MM.1S (cell line): ENCODE measurements around the gene NPC1.

Source experiments
- DNase-seq: peaks from one replicate; pipeline ENCODE4 v3.0.0-alpha.2; 2015
- H2AFZ ChIP-seq: fragments of 300-600 bp; sonication (generic); 2 replicates; pipeline ENCODE4 v1.6.0; 2016; ENCODE audit warnings: antibody characterized with exemption, low read length
- H3F3A ChIP-seq: fragments of 300-600 bp; sonication (generic); 2 replicates; pipeline ENCODE4 v1.6.1; 2016; ENCODE audit warnings: mild to moderate bottlenecking, antibody characterized with exemption, low read length, moderate library complexity, mixed read lengths; ENCODE audit not compliant: insufficient read depth
- H3K27ac ChIP-seq: fragments of 300-600 bp; sonication (generic); 2 replicates; pipeline ENCODE4 v1.5.1; 2016; ENCODE audit warnings: mild to moderate bottlenecking, low read length
- H3K27me3 ChIP-seq: fragments of 300-600 bp; sonication (generic); replicated peaks from 2 replicates; pipeline ENCODE4 v1.6.0; 2016; ENCODE audit warnings: low read length; ENCODE audit not compliant: insufficient read depth
- H3K36me3 ChIP-seq: fragments of 300-600 bp; sonication (generic); replicated peaks from 2 replicates; pipeline ENCODE4 v1.6.1; 2016; ENCODE audit warnings: mild to moderate bottlenecking, low read length, mixed read lengths; ENCODE audit not compliant: insufficient read depth
- H3K4me1 ChIP-seq: fragments of 300-600 bp; sonication (generic); 2 replicates; pipeline ENCODE4 v1.6.1; 2016; ENCODE audit warnings: low read length, mixed read lengths
- H3K4me2 ChIP-seq: fragments of 300-600 bp; sonication (generic); 2 replicates; pipeline ENCODE4 v1.6.0; 2016; ENCODE audit warnings: low read depth, low read length
- H3K4me3 ChIP-seq: fragments of 300-600 bp; sonication (generic); 2 replicates; pipeline ENCODE4 v1.5.1; 2016; ENCODE audit warnings: low read length, mixed read lengths
- H3K79me2 ChIP-seq: fragments of 300-600 bp; sonication (generic); 2 replicates; pipeline ENCODE4 v1.6.1; 2016; ENCODE audit warnings: mixed run types, low read length, mixed read lengths
- H3K9ac ChIP-seq: fragments of 300-600 bp; sonication (generic); 2 replicates; pipeline ENCODE4 v1.6.1; 2016; ENCODE audit warnings: low read length, mixed read lengths
- H3K9me2 ChIP-seq: fragments of 300-600 bp; sonication (generic); replicated peaks from 2 replicates; pipeline ENCODE4 v1.6.1; 2016; ENCODE audit warnings: mild to moderate bottlenecking, low read length, mixed read lengths; ENCODE audit not compliant: insufficient read depth
- H3K9me3 ChIP-seq: fragments of 300-600 bp; sonication (generic); replicated peaks from 2 replicates; pipeline ENCODE4 v1.6.1; 2016; ENCODE audit warnings: mild to moderate bottlenecking, low read length, mixed read lengths; ENCODE audit not compliant: insufficient read depth
- H4K20me1 ChIP-seq: fragments of 300-600 bp; sonication (generic); 2 replicates; pipeline ENCODE4 v1.6.1; 2016; ENCODE audit warnings: mild to moderate bottlenecking, low read length, moderate library complexity, mixed read lengths; ENCODE audit not compliant: insufficient read depth
- EZH2 ChIP-seq: fragments of 300-600 bp; sonication (generic); optimal IDR thresholded peaks from 2 replicates; pipeline ENCODE3; 2017; ENCODE audit warnings: low read depth, mild to moderate bottlenecking, antibody characterized with exemption, low read length, mixed read lengths
- EZH2phosphoT487 ChIP-seq: fragments of 300-600 bp; sonication (generic); IDR thresholded peaks from 2 replicates; pipeline ENCODE4 v1.6.1; 2018; ENCODE audit warnings: antibody characterized with exemption, low read length
- TF ChIP-seq, protein P1 (sequence below): fragments of 300-600 bp; sonication (generic); IDR thresholded peaks from 2 replicates; pipeline ENCODE4 v1.5.1; 2016; ENCODE audit warnings: antibody characterized with exemption, low read length, mixed read lengths

The NPC1 gene

DNA sequence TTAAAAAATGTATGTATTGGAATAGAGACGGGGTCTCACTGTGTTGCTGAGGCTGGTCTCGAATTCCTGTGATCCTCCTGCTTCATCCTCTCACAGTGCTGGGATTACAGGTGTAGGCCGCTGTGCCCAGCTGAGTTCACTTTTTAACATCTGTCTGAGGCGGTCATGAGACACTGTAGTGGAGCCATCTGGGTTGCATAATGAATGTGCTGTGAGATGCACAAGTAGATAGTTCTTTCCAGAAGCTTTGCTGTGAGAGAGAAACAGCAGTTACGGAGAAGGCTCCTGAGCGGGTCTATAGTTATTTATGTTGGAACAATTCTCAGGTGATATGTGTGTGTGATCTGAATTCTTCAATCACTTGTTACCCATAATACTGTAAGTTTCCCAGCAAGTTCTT lies 79.9 kb downstream of the NPC1 start:
- Histone ChIP-seq H3F3A (no peaks in the 10 kb centered on the region; the same call in 1 of the 2 replicates), H2AFZ (no peak overlapping the region), H3K27me3 (no peaks in the 10 kb centered on the region), H3K27ac (no peak overlapping the region), H3K9me3 (no peaks in the 10 kb centered on the region), H3K9ac (no peak overlapping the region), H3K4me1 (peaks cover 6% of the 10 kb centered on the region), H3K4me3 (no peak overlapping the region), H3K9me2 (no peaks in the 10 kb centered on the region), H4K20me1 (no peaks in the 10 kb centered on the region), H3K36me3 (peaks cover 5% of the 10 kb centered on the region; the same call in 1 of the 2 replicates), H3K79me2 (peaks cover 51% of the 10 kb centered on the region), H3K4me2 (no peak overlapping the region)
- DNase-seq, result no peak
- no peak for TF ChIP-seq EZH2phosphoT487
- TF ChIP-seq, protein P1, sequence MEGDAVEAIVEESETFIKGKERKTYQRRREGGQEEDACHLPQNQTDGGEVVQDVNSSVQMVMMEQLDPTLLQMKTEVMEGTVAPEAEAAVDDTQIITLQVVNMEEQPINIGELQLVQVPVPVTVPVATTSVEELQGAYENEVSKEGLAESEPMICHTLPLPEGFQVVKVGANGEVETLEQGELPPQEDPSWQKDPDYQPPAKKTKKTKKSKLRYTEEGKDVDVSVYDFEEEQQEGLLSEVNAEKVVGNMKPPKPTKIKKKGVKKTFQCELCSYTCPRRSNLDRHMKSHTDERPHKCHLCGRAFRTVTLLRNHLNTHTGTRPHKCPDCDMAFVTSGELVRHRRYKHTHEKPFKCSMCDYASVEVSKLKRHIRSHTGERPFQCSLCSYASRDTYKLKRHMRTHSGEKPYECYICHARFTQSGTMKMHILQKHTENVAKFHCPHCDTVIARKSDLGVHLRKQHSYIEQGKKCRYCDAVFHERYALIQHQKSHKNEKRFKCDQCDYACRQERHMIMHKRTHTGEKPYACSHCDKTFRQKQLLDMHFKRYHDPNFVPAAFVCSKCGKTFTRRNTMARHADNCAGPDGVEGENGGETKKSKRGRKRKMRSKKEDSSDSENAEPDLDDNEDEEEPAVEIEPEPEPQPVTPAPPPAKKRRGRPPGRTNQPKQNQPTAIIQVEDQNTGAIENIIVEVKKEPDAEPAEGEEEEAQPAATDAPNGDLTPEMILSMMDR, result no peak
- TF ChIP-seq EZH2, result no peak

DNA sequence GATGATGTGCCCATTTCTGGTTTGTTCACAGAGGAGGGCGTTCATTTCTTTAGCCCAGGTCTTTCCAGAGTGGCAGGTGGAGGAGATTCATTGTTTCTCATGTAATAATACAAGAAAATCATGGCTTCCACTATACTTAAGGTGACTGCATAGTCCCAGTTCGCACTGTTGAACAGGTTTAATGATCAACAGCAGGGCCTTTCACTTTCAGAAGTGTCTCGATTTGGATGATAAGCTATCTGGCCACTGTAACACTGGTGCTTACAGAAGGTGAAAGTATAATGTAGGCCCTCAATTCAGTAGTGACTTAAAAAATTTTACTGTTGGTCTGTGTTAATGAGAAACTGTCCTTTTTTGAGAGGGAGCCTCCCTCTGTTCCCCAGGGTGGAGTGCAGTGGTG lies 81.6 kb downstream of the NPC1 start:
- peak; percentile 21 for DNase-seq
- no peak overlapping the region for H3K27ac ChIP-seq
- H3K4me1 ChIP-seq, result peaks cover 6% of the 10 kb centered on the region
- H3K79me2 ChIP-seq, result peaks cover 51% of the 10 kb centered on the region
- peaks cover 5% of the 10 kb centered on the region; the same call in 1 of the 2 replicates for H3K36me3 ChIP-seq
- H3F3A ChIP-seq, result no peaks in the 10 kb centered on the region; the same call in 1 of the 2 replicates
- no peaks in the 10 kb centered on the region for H4K20me1 ChIP-seq
- no peak overlapping the region for H3K9ac ChIP-seq
- no peak overlapping the region for H2AFZ ChIP-seq
- H3K27me3 ChIP-seq, result no peaks in the 10 kb centered on the region
- no peaks in the 10 kb centered on the region for H3K9me3 ChIP-seq
- H3K4me2 ChIP-seq, result peak overlapping the region; percentile 70
- peak overlapping the region; percentile 98; the same call in 1 of the 2 replicates for H3K4me3 ChIP-seq
- TF ChIP-seq EZH2phosphoT487 (no peak), EZH2 (no peak)
- TF ChIP-seq, protein P1, result no peak
- no peaks in the 10 kb centered on the region for H3K9me2 ChIP-seq

DNA sequence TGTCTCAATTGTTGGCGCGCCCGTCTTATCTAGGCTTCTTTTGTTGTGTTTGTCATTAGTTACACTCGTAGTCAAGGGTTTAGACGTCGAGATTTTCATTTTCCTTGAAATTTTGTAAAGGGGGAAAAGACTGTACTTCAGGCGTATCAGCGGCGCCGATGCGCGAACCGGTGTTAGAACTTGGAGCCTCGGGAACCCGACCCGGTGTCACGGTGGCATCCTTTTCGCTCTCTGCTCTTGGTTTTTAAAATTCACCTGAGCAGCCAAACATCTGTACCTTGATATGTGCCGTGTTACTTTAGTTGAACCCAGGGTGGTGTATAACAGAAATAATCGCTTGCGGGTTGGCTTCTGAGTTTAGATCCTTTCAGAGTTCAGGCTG lies 82.4 kb downstream of the NPC1 start:
- H2AFZ ChIP-seq, result peak overlapping the region; percentile 86
- H3K9me3 ChIP-seq, result no peaks in the 10 kb centered on the region
- H3K36me3 ChIP-seq, result peaks cover 5% of the 10 kb centered on the region; the same call in 1 of the 2 replicates
- H3K4me3 ChIP-seq, result peak overlapping the region; percentile 98
- TF ChIP-seq, protein P1, result no peak
- TF ChIP-seq EZH2, result no peak
- TF ChIP-seq EZH2phosphoT487, result no peak
- peak overlapping the region; percentile 70 for H3K4me2 ChIP-seq
- H4K20me1 ChIP-seq, result no peaks in the 10 kb centered on the region
- no peak overlapping the region for H3K27ac ChIP-seq
- no peaks in the 10 kb centered on the region; the same call in 1 of the 2 replicates for H3F3A ChIP-seq
- H3K9me2 ChIP-seq, result no peaks in the 10 kb centered on the region
- peak overlapping the region; percentile 76 for H3K9ac ChIP-seq
- peaks cover 12% of the 10 kb centered on the region for H3K4me1 ChIP-seq
- peaks cover 51% of the 10 kb centered on the region for H3K79me2 ChIP-seq
- H3K27me3 ChIP-seq, result no peaks in the 10 kb centered on the region
- DNase-seq, result peak; percentile 15
